CD1c-positive myeloid dendritic cell (primary cell): Measurements from ENCODE around the gene ANKRD37.

Source experiments
- DNase-seq: peaks from one replicate; pipeline ENCODE4 v3.0.0-alpha.2; 2016; ENCODE audit errors: extremely low spot score

Gene ANKRD37

DNA sequence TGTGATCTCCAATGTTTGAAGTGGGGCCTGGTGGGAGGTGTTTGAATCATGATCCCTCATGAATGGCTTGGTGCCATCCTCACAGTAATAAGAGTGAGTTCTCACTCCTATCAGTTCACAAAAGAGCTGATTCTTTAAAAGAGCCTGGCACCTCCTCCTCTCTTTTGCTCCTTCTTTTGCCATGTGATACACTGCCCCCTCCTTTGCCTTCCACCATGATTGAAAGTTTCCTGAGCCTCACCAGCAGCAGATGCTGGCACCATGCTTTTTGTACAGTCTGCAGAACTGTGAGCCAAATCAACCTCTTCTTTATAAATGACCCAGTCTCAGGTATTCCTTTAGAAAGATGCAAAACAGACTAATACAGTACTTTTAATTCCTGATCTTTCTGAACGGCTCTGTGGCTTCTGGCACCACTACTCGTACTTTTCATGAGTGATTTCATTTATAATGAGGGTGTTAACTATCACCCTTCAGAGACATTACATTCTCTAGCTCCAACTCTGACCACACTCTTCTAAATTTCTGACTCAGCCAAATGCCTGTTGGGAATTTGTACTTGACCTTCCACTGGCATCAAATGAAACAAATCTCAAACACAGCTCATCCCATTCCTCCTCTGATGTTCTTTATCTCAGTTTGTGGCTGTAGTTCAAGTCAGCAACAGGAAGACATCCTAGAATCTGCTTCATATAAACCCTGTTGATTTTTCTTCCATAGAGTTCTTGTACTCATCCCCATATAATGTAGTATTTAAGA is 24.9 kb downstream of the ANKRD37 start:
- DNase-seq = no peak

DNA sequence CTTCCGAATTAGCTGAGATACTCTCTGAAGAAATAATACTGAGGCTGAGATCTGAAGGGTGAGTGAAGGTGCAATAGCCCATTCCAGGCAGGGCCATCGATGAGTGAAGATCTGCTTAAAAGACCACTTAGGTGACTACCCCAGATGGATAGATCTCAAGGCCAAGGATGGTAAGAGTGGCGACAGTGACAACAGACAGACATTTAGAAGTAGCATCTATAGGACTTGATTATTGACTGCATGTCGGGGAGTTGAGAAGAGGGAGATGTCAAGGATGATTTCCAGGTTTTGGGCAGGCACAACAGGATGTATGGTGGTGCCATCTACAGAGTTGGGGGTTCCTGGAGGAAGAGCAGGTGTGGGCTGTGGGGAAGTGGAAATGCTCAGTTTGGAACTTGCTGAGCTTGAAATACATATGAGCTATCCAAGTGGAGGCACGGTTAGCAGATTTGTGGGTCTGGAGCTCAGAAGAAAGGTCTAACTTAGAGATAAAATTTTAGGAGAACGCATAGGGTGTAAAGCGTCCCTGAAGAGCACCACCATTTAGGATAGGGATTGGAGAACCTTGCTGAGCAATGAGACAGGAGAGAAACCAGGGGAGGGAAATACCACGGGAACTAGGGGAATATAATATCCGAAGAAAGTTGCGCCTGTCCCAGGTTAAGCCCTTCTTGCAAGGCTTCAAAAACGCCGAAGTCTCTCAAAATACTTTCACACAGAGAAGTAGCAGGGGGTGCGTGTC is 28.4 kb downstream of the ANKRD37 start:
- DNase-seq = peak; percentile 24

DNA sequence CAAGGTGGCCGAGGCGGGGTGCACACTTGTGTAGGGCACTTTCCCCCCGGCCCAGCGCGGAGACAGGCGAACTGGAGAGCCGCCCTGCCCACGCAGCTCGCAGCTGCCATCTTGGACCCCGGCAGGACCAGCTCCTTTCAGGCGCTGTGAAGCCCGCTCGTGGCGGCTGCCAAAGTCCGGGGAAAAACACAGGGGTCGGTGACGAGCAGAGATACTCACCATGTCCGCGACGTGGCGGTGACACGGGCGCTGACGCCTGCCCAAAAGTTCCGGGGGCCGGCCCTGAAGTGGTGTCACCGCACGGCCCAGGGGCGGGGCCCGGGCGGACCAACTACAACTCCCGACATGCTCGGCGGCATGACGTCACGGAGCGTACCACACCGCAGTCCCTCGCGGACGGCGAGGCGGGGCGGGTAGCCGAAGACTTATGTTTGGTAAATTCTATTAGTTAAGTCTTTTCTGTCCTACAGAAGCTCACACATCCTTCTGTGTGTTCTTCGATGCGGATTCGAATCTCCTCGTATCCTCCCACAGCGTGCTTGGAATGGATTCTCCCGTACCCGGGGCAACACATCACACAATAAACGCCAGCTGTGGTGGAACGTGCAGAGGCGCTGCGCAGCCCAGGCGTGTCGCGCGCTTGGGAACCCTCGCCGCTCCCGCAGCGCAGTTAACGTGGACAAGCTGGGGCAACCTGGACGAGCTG is 29.2 kb downstream of the ANKRD37 start, which contains the start of gene UFSP2:
UFSP2 (minus strand) TSS at position 318 of the 706 bp plus-strand sequence; CDS start at position 222, 96 bp downstream.
- DNase-seq = peak; percentile 94

DNA sequence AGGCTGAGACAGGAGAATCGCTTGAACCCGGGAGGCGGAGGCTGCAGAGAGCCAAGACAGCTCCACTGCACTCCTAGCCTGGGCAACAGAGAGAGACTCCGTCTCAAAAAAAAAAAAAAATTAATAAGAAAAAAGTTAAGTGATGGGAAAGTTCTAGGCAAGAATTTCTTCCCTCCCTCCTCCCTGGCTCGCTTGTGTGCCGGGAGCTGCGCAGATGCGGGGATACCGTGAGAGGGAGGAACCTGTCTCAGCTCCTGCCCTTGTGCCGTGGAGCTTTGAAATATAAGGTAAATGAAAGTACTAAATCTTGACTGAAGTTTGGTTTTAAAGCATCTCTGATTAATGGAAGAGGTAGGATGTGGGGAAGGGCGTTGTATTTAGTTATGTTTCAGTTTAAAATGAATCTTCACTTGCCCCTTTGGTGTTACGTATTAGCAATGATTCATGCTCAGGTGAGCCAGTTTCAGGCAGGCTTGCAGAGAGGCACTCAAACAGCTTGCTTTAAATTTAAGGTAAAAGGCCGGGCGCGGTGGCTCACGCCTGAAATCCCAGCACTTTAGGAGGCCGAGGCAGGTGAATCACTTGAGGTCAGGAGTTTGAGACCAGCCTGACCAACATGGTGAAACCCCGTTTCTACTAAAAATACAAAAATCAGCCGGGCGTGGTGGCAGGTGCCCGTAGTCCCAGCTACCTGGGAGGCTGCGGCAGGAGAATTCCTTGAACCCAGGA is 30.5 kb downstream of the ANKRD37 start:
- DNase-seq = no peak

DNA sequence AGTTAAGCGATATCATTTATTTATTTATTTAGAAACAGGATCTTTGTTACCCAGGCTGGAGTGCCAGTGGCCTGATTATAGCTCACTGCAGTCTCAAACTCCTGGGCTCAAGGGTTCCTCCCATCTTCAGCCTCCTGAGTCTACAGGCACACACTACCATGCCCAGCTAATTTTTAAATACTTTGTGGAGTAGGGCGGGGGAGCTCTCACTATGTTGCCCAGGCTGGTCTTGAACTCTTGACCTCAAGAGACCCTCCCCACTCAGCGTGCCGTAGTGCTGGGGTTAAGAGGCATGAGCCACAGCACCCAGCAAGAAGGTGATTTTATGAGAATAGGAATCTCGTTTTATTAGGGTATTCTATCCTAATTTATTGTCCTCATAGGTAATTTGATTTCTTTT is 33.0 kb downstream of the ANKRD37 start:
- no peak for DNase-seq

DNA sequence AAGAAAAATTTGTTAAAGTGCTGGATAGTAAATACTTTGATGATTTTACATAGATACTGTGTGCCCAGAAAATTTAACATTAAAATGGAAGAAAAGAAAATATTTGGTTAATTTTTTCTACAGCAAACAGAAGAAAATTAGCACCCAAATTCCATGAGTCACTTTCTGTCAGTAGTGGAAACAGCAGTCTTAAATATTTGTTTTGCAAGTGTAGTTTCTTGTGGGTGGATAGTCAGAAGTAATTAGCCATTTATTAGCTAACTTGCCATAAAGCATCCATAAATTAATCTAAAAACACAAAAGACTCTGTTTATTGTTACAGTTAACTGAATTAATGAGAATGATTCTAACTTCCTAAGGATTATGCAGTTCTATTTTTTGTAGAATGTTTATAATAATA is 38.8 kb downstream of the ANKRD37 start:
- DNase-seq = no peak

DNA sequence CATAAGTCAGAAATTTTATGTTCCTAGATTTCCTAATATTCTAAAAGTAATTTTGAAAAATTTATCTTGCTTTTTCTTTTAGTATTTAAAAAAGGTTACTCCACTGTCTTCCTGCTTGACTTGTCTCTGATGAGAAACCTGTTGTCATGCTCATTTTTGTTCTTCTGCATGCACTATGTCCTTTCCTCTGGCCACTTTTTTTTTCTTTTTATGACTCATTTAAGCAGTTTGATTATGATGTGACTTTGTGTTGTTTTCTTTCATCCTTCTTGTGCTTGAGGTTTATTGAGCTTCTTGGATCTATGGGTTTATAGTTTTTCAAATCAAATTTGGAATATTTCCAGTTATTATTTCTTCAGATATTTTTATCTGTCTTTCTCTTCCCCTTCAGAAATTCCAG is 41.2 kb downstream of the ANKRD37 start:
- DNase-seq = no peak

DNA sequence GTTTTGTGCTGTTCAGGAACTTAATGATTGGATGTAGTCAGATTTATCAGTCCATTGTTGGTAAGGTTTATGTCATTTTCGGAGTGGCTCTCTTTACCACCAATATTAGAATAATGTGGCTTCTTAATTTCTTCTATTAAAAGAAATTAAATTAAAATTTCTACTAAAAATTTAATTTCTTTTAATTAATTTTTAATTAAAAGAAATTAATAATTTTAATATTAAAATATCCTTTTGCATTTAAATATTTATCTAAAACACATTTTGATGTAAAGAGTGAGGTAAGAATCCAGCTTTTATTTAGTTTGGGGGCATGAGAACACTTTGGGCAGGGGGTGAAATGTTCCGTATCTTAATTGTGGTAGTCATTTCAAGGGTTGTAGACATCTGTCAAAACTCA is 44.8 kb downstream of the ANKRD37 start:
- DNase-seq = no peak

DNA sequence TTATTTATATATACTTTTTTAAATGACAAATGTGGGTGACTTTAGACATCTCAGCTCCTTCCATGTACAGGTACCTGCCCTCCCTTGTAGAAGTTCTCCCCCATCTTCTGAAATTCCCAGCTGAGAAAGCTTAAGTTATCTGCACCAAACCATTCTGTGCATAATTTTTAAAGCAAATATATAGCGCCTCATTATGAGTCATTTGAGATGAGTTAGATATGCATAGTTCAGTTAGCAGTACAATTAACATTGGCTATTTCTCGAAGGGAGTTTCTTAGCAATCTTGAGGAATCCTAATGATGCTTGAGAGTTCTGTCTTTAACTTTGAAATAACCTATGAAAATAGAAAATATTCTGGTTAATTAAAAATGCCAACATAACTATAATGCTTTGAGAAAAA is 48.6 kb downstream of the ANKRD37 start:
- no peak for DNase-seq
